Peyer's patch (tissue), 4 donors: ENCODE data around the gene NFIX. TPM values are rescaled to one million over a fixed set of nuclear protein-coding genes. Genes with fewer than 3 reads are reported as not detected.

Source experiments
- DNase-seq, 3 donors: peaks; one replicate each; pipeline ENCODE4 v3.0.0-alpha.2; 2017 to 2019
- H3K27ac ChIP-seq, 4 donors: fragments of 200-600 bp; sonication (generic); one replicate each; pipeline ENCODE4 v1.5.1; 2016 to 2019
- H3K27me3 ChIP-seq, 2 donors: fragments of 200-600 bp; sonication (generic); one replicate each; pipeline ENCODE4 v1.5.1; 2019
- H3K36me3 ChIP-seq, 3 donors: fragments of 200-600 bp; sonication (generic); one replicate each; pipeline ENCODE4 v1.5.1; 2016 to 2019
- H3K4me1 ChIP-seq, 4 donors: fragments of 200-600 bp; sonication (generic); one replicate each; pipeline ENCODE4 v1.5.1; 2016 to 2019
- H3K4me3 ChIP-seq, 4 donors: fragments of 200-600 bp; sonication (generic); 1 replicate in 3 of 4; 2 replicates in 1 of 4; pipeline ENCODE4 v1.5.1; 2016 to 2019; ENCODE audit warnings: mild to moderate bottlenecking in 1 of 4
- H3K9me3 ChIP-seq, 4 donors: fragments of 200-600 bp; sonication (generic); one replicate each; pipeline ENCODE4 v1.5.1; 2016 to 2019; ENCODE audit warnings: mild to moderate bottlenecking in 1 of 4
- POLR2A ChIP-seq, 2 donors: fragments of 450-650 bp; IDR thresholded peaks; one replicate each; pipeline ENCODE4 v1.5.1; 2017; ENCODE audit warnings: antibody characterized with exemption in 2 of 2, mild to moderate bottlenecking in 2 of 2, moderate library complexity in 2 of 2
- total RNA-seq, 4 donors: library from RNA; depleted of rRNA; stranded (reverse); fragments of >200 nt; gene quantifications; one replicate each; pipeline ENCODE4 v1.1.0, GENCODE V29; 2016
- TF ChIP-seq, protein P1 (sequence below), 6 experiments: fragments of 450-650 bp in 4 of 6; fragments of 200-600 bp in 2 of 6; sonication (generic) in 1 of 6; IDR thresholded peaks; one replicate each; pipeline ENCODE4 v1.5.1; 2017 to 2019; ENCODE audit warnings: antibody characterized with exemption in 6 of 6, mild to moderate bottlenecking in 3 of 6, moderate library complexity in 1 of 6

The NFIX gene
- total RNA-seq, 4 donors from 2014 or later, result 13.5 to 56.9 (median 40.0) TPM

DNA sequence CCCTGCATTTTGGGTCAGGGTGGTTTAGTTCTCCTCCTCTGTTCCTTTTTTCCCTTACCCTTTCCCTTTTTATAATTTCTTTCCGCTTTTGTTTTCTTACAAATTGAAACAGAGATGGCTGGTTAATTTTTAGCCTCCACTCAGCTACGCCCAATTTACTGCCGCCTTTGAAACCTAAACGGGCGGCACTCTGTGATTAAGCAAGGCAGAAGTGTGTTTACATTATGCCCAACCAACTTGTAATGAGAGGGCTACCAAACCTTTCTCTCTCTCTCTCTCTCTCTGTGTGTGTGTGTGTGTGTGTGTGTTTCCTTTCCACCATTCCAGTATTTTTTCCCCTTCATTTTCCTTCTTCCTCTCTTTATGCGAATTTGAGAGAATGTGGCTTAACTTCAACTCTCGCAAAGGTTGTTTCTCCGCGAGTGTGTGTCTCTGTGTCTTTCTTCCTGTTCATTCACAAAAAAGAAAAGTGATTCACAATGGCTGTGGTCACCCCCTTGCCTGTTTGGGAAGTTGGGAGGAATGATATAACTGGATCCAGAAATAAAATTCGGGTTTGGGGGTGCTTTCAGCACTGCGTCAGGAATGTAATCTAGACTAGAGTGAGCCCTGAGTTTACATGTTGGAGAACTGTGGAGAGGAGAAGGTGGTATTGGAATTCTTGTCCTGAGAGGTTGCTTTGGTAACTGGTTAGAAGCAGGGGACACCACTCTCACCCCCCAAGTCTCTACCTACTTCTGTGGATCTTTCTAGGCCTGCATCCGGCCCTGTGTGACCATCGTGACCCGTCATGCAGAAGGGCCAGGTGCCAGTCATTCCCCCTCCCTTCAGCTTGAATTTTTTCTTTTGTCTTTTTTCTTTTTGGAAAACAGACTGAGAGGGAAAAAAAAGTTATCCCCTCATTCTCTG, 31.4 kb downstream of the NFIX start:
- Histone ChIP-seq H3K27ac (peak overlapping the region; percentile 18 to 92 (median 47)), H3K36me3 (no peaks in the 10 kb centered on the region), H3K4me3 (peak overlapping the region in 2 of 4 donors; percentile 49 to 53), H3K4me1 (peaks cover 0 to 74% (median 11%) of the 10 kb centered on the region in 4 donors), H3K27me3 (no peaks in the 10 kb centered on the region), H3K9me3 (no peaks in the 10 kb centered on the region)
- TF ChIP-seq, protein P1, sequence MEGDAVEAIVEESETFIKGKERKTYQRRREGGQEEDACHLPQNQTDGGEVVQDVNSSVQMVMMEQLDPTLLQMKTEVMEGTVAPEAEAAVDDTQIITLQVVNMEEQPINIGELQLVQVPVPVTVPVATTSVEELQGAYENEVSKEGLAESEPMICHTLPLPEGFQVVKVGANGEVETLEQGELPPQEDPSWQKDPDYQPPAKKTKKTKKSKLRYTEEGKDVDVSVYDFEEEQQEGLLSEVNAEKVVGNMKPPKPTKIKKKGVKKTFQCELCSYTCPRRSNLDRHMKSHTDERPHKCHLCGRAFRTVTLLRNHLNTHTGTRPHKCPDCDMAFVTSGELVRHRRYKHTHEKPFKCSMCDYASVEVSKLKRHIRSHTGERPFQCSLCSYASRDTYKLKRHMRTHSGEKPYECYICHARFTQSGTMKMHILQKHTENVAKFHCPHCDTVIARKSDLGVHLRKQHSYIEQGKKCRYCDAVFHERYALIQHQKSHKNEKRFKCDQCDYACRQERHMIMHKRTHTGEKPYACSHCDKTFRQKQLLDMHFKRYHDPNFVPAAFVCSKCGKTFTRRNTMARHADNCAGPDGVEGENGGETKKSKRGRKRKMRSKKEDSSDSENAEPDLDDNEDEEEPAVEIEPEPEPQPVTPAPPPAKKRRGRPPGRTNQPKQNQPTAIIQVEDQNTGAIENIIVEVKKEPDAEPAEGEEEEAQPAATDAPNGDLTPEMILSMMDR (IDR thresholded peaks at IDR 0.05), result no peak
- no peak for DNase-seq

DNA sequence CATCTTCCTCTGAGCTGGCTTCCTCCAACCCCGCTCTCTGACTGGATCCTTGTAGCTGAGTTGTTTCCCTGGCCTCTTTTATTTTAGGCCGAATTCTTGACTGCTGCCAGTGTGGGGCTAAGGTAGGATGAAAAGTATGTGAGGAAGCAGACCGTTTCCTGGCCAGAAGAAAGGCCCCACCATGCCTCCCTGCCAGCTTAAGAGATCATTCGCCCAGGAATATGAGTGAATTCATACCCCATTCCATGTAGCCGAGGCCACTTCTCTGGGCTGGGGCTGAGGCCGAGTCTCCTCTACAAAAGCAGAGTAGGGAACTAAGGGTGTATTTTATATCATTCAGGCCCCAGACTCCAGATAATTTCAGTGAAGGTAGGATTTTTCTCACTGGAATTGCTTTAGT, 32.3 kb downstream of the NFIX start:
- H3K27me3 ChIP-seq, result no peaks in the 10 kb centered on the region
- no peak overlapping the region for H3K27ac ChIP-seq
- H3K36me3 ChIP-seq, result no peaks in the 10 kb centered on the region
- DNase-seq, result no peak
- TF ChIP-seq POLR2A (IDR thresholded peaks at IDR 0.05), result no peak
- H3K4me1 ChIP-seq, result peaks cover 0 to 74% (median 10%) of the 10 kb centered on the region in 4 donors
- no peak overlapping the region for H3K4me3 ChIP-seq
- H3K9me3 ChIP-seq, result no peaks in the 10 kb centered on the region

DNA sequence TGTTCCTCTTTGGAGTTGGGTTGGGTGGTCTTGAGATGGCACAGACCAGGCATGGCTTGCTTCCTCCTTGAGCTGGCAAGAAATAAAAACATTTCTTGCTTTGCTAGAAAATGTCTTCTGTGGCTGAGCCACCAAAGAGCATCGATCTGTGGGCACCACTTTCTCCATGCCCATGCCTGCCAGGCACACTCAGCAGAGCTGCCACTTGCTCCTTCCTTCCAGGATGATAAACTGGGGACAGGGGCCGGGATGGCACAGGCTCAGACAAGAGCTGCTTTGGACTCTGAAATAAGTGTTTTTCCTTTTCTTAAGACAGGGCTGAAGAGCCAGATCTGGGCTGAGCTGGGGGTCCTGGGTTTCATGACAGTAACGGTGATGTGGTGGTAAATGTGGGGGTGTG, 32.8 kb downstream of the NFIX start:
- Histone ChIP-seq H3K36me3 (no peaks in the 10 kb centered on the region), H3K27ac (no peak overlapping the region), H3K27me3 (no peaks in the 10 kb centered on the region), H3K4me3 (no peak overlapping the region), H3K4me1 (peaks cover 0 to 78% (median 10%) of the 10 kb centered on the region in 4 donors), H3K9me3 (no peaks in the 10 kb centered on the region)
- no peak for DNase-seq
- TF ChIP-seq POLR2A (IDR thresholded peaks at IDR 0.05), result no peak
- TF ChIP-seq, protein P1 (IDR thresholded peaks at IDR 0.05), result no peak

DNA sequence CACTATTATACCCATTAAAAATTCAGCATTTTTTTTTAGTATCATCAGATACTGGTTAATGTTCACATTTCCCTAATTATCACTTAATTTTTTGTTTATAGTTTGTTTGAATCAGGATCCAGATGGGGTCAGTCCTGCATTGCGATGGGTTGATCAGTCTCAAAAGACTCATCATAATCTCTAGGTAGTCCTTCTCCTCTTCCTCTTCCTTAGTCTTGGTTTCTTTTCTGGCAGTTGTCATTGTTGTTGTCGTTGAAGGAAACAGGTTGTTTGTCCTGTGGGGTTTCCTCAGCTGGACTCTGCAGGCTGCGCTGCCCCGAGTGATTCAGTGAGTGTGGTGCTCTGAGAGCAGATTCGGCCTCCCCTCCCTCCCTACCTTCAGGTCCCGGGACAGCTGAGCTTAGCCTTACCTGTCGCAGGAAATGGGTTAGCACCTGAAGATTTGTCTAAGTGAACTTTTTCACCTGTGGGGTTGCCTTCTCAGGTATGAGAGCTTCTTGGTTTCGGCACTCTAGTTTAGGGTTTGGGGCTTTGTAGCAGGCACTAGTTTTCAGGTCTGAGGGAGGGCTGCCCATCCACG, 34.1 kb downstream of the NFIX start:
- H3K4me1 ChIP-seq, result peaks cover 0 to 81% (median 8%) of the 10 kb centered on the region in 4 donors
- H3K36me3 ChIP-seq, result no peaks in the 10 kb centered on the region
- H3K27me3 ChIP-seq, result no peaks in the 10 kb centered on the region
- DNase-seq, result no peak
- H3K9me3 ChIP-seq, result no peaks in the 10 kb centered on the region
- no peak overlapping the region for H3K4me3 ChIP-seq
- no peak overlapping the region for H3K27ac ChIP-seq
- TF ChIP-seq POLR2A (IDR thresholded peaks at IDR 0.05), result no peak
- TF ChIP-seq, protein P1 (IDR thresholded peaks at IDR 0.05), result no peak

DNA sequence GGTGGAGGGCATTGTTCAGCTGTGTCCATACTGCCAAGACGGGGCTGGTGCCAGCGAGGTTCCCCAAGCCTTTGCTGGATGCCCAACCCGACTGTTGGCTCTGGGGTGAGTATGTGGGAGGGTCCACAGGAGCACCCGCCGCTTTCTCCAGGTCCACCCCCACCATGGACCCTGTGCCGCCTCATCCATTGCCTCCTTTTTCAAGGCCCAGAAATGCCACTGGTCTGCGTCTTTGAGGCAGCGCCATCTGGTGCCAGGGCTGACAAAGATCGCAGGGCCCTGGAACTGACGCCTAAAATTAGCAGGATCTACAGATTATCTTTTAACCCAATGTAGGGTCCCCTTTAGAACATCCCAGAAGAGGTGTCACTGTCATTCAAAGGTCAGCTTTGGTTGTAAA, 34.6 kb downstream of the NFIX start:
- H3K27me3 ChIP-seq, result no peaks in the 10 kb centered on the region

More for the DNA sequence above, 34.6 kb downstream of the NFIX start:
- no peak overlapping the region for H3K4me3 ChIP-seq
- TF ChIP-seq, protein P1 (IDR thresholded peaks at IDR 0.05), result peak in 4 of 6 experiments; percentile 24 to 63 (median 60)
- TF ChIP-seq POLR2A (IDR thresholded peaks at IDR 0.05), result no peak
- H3K27ac ChIP-seq, result no peak overlapping the region
- DNase-seq, result peak in 1 of 3 donors; percentile 70
- H3K36me3 ChIP-seq, result no peaks in the 10 kb centered on the region
- H3K4me1 ChIP-seq, result peaks cover 0 to 81% (median 6%) of the 10 kb centered on the region in 4 donors
- H3K9me3 ChIP-seq, result no peaks in the 10 kb centered on the region
